Central memory CD8-positive, alpha-beta T cell (primary cell): ENCODE results near the gene CEP112.

Experiments
- ATAC-seq: fragments of 150-1000 bp; cut with Tn5 transposase; replicated peaks from 2 replicates; pipeline ENCODE4 v1.10.0; 2022; ENCODE audit warnings: mild to moderate bottlenecking, moderate FRiP score, moderate number of reproducible peaks; ENCODE audit not compliant: poor library complexity, severe bottlenecking; ENCODE audit errors: extremely low read depth
- DNase-seq, 2 donors: peaks; one replicate each; pipeline ENCODE4 v3.0.0; 2021; ENCODE audit warnings: low spot score in 2 of 2
- H3K27ac Mint-ChIP-seq: one replicate; pipeline ENCODE4 v1.8.0; 2022; ENCODE audit warnings: low read depth, mild to moderate bottlenecking, moderate library complexity, mixed read lengths
- H3K27me3 Mint-ChIP-seq: one replicate; pipeline ENCODE4 v1.8.0; 2022; ENCODE audit warnings: mixed read lengths
- H3K36me3 Mint-ChIP-seq: one replicate; pipeline ENCODE4 v1.8.0; 2022; ENCODE audit warnings: mild to moderate bottlenecking, moderate library complexity, mixed read lengths; ENCODE audit not compliant: insufficient read depth
- H3K4me1 Mint-ChIP-seq: one replicate; pipeline ENCODE4 v1.8.0; 2022; ENCODE audit warnings: mixed read lengths
- H3K4me3 Mint-ChIP-seq: one replicate; pipeline ENCODE4 v1.8.0; 2022; ENCODE audit warnings: mild to moderate bottlenecking, moderate library complexity, mixed read lengths
- H3K9me3 Mint-ChIP-seq: one replicate; pipeline ENCODE4 v1.8.0; 2022; ENCODE audit warnings: mixed read lengths

Gene CEP112

DNA sequence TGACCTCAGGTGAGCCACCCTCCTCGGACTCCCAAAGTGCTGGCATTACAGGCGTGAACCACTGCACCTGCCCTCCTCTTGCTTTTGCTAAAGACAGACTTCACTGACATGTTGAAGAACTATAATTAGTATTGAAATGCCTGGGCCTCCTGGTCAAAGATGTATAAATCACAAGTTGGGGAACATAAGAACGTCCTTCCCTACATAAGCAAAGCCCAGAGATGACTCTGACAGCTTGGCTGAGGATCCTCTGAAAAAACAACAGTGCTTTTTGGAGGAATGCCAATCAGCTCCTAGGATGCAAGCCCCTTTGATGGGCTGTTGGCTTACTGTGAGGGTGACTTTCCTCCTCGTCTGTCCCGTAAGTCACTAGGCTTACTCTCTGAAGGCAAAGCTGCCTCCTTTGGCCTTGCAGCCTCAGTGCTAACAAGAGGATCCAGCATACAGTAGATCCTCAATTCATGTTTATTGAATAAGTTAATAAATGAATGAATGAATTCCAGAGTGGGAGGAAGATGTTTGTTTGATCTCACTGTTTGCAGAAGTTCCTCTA lies 30.9 kb upstream of the CEP112 start:
- Mint-ChIP-seq H3K36me3 (no peaks in the 10 kb centered on the region), H3K27me3 (peaks cover 56% of the 10 kb centered on the region), H3K9me3 (no peaks in the 10 kb centered on the region), H3K4me1 (no peaks in the 10 kb centered on the region), H3K27ac (no peak overlapping the region), H3K4me3 (no peak overlapping the region)
- ATAC-seq (no peak), DNase-seq (no peak)

DNA sequence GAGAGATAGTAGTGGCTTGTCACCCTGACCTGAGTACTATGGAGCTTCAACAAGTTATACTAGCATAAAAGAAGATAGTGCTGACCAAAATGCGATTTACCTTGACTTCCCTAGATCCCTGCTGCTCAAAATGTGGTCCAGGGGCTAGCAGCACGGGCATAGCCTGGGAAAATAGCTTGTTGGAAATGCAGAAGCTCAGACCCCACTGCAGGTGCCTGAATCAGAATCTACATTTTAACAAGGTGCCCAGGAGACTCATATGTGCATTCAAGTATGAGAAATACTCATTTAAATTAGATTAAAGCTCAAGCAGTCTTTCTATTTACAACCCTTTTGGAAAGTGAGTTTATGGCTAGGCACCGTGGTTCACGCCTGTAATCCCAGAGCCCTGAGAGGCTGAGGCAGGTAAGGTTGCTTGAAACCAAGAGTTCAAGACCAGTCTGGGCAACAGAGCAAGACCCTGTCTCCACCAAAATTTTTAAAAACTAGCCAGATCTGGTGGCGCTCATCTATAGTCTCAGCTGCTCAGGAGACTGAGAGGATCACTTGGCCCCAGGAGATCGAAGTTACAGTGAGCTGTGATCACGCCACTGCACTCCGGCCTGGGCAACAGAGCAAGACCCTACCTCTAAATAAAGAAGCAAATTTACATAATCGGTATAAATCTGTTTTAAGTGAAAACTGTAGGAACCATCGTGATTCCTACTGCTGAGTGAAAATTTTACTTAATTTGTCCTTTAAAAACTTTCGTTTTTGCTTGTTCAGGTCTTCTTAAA lies 30.0 kb upstream of the CEP112 start:
- ATAC-seq = no peak
- no peaks in the 10 kb centered on the region for H3K36me3 Mint-ChIP-seq
- no peak overlapping the region for H3K27ac Mint-ChIP-seq
- H3K4me1 Mint-ChIP-seq = no peaks in the 10 kb centered on the region
- DNase-seq = no peak
- H3K27me3 Mint-ChIP-seq = peaks cover 65% of the 10 kb centered on the region
- H3K9me3 Mint-ChIP-seq = no peaks in the 10 kb centered on the region
- H3K4me3 Mint-ChIP-seq = no peak overlapping the region

DNA sequence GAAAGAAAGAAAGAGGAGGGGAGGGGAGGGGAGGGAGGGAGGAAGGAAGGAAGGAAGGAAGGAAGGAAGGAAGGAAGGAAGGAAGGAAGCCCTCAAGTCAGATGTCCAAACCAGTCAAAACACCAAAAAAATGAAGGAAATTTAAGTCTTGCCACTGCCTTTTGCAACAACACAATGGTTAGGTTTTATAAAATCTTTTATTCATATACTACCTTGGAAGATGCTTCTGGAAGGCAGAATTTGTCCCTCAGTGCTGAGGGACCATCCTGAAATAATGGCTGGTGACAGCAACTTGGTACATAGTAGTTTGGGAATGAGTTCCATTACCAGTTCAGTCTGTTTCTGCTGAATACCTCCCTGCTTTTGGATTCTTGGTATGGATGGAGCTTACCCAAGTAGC lies 29.4 kb upstream of the CEP112 start:
- ATAC-seq (no peak), DNase-seq (no peak)
- no peaks in the 10 kb centered on the region for H3K9me3 Mint-ChIP-seq
- H3K27me3 Mint-ChIP-seq = peaks cover 71% of the 10 kb centered on the region
- H3K36me3 Mint-ChIP-seq = no peaks in the 10 kb centered on the region
- H3K27ac Mint-ChIP-seq = no peak overlapping the region
- no peak overlapping the region for H3K4me3 Mint-ChIP-seq
- no peaks in the 10 kb centered on the region for H3K4me1 Mint-ChIP-seq

GRCh38 chr17:66220079-66220835 lies 28.3 kb upstream of the CEP112 start:
- DNase-seq (no peak), ATAC-seq (no peak)
- no peak overlapping the region for H3K27ac Mint-ChIP-seq
- no peak overlapping the region for H3K4me3 Mint-ChIP-seq
- no peaks in the 10 kb centered on the region for H3K4me1 Mint-ChIP-seq
- no peaks in the 10 kb centered on the region for H3K36me3 Mint-ChIP-seq
- peaks cover 78% of the 10 kb centered on the region for H3K27me3 Mint-ChIP-seq
- no peaks in the 10 kb centered on the region for H3K9me3 Mint-ChIP-seq

DNA sequence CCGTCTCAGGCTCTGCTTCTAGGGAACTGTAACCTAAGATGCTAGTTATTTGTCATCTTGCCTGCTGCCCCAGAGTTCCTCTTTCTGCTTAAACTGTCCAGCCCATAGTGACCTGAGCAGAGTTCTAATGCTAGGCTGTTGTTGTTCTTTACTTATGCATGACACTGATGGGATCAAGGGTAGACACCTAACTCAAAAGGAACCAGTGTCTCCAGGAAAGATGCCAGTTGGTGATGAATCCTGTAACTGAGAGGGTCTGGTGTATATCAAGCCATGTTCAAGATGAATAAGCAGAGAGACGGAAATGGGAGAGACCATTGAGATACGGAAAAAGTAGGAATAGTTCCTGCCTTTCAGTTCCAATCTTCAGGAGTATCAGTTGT lies 23.6 kb upstream of the CEP112 start:
- ATAC-seq (no peak), DNase-seq (no peak)
- Mint-ChIP-seq H3K27ac (no peak overlapping the region), H3K36me3 (no peaks in the 10 kb centered on the region), H3K4me1 (no peaks in the 10 kb centered on the region), H3K9me3 (no peaks in the 10 kb centered on the region), H3K4me3 (no peak overlapping the region), H3K27me3 (peaks cover 91% of the 10 kb centered on the region)

DNA sequence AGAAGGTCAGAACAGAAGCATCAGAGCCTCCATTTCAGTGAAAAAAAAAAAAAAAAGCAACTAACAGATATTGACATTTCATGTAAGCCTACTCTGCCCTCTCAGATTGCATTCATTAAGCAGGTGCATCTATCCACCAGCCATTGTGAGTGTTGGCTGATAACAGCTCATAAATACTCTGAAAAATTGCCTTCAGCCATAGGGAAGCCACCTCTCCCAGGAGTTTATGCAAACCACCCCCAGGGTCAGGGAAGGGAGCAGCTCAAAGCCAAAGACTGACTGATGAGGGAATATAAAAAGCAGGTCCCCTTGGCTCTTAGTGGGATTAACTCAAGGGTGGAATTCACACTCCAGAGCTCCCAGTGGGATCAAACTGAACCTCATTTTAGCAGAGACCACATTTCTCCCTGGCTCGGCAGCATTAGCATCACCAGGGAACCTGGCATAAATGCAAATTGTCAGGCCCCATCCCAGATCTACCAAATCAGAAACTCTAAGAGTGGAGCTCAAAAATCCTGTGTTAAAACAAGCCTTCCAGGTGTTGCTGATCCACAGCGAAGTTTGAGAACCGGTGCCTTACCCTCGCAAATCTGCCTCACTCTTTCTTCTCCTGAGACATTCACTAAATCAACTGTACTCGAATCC lies 23.1 kb upstream of the CEP112 start:
- no peak for DNase-seq
- ATAC-seq = no peak
- Mint-ChIP-seq H3K27ac (no peak overlapping the region), H3K36me3 (no peaks in the 10 kb centered on the region), H3K27me3 (peaks cover 91% of the 10 kb centered on the region), H3K4me1 (no peaks in the 10 kb centered on the region), H3K9me3 (no peaks in the 10 kb centered on the region), H3K4me3 (no peak overlapping the region)

GRCh38 chr17:66211047-66211810 lies 19.3 kb upstream of the CEP112 start:
- H3K9me3 Mint-ChIP-seq = no peaks in the 10 kb centered on the region

GRCh38 chr17:66210208-66210574 lies 18.3 kb upstream of the CEP112 start:
- DNase-seq (no peak), ATAC-seq (no peak)
- Mint-ChIP-seq H3K9me3 (no peaks in the 10 kb centered on the region), H3K4me3 (no peak overlapping the region), H3K27ac (no peak overlapping the region), H3K36me3 (no peaks in the 10 kb centered on the region), H3K27me3 (peaks cover 51% of the 10 kb centered on the region), H3K4me1 (no peaks in the 10 kb centered on the region)

More at GRCh38 chr17:66211047-66211810, 19.3 kb upstream of the CEP112 start:
- no peak overlapping the region for H3K4me3 Mint-ChIP-seq
- no peaks in the 10 kb centered on the region for H3K36me3 Mint-ChIP-seq
- H3K4me1 Mint-ChIP-seq = no peaks in the 10 kb centered on the region
- ATAC-seq (no peak), DNase-seq (no peak)
- no peak overlapping the region for H3K27ac Mint-ChIP-seq
- H3K27me3 Mint-ChIP-seq = peaks cover 62% of the 10 kb centered on the region

- H3K27ac Mint-ChIP-seq = no peak overlapping the region
These were observed 16.0 kb upstream of the CEP112 start for GRCh38 chr17:66207936-66208335.

GRCh38 chr17:66203274-66204015 lies 11.5 kb upstream of the CEP112 start:
- Mint-ChIP-seq H3K4me3 (no peak overlapping the region), H3K4me1 (peaks cover 7% of the 10 kb centered on the region), H3K27me3 (no peaks in the 10 kb centered on the region), H3K36me3 (peaks cover under 1% of the 10 kb centered on the region), H3K9me3 (no peaks in the 10 kb centered on the region), H3K27ac (no peak overlapping the region)
- no peak for ATAC-seq
- DNase-seq = no peak

More at GRCh38 chr17:66207936-66208335, 16.0 kb upstream of the CEP112 start:
- Mint-ChIP-seq H3K4me3 (no peak overlapping the region), H3K9me3 (no peaks in the 10 kb centered on the region), H3K4me1 (no peaks in the 10 kb centered on the region), H3K36me3 (no peaks in the 10 kb centered on the region), H3K27me3 (peaks cover 32% of the 10 kb centered on the region)
- no peak for ATAC-seq
- DNase-seq = no peak

DNA sequence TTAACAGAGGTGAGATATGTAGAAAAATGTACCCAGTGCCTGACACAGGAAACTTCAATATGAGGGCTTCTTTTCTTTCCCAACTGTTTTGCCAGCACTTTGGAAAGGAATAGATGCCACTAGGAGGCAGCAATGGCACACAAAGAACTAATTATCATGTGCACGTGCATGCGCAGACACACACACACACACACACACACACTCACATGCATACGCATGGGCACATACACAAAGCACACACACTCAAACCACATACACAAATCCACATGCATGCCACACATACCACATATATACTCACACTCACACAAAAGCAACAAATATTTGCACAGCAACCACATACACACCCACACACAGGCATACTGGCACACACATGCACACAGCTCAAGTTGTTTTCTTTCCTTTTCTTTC lies 8.8 kb upstream of the CEP112 start:
- H3K9me3 Mint-ChIP-seq = no peaks in the 10 kb centered on the region
- no peak for ATAC-seq
- H3K27ac Mint-ChIP-seq = no peak overlapping the region
- no peak overlapping the region for H3K4me3 Mint-ChIP-seq
- H3K36me3 Mint-ChIP-seq = peaks cover 3% of the 10 kb centered on the region
- no peaks in the 10 kb centered on the region for H3K27me3 Mint-ChIP-seq
- H3K4me1 Mint-ChIP-seq = peaks cover 7% of the 10 kb centered on the region
- no peak for DNase-seq

GRCh38 chr17:66198242-66198641 lies 6.3 kb upstream of the CEP112 start:
- ATAC-seq (no peak), DNase-seq (no peak)
- Mint-ChIP-seq H3K36me3 (peaks cover 3% of the 10 kb centered on the region), H3K9me3 (no peaks in the 10 kb centered on the region), H3K4me1 (peaks cover 7% of the 10 kb centered on the region), H3K4me3 (no peak overlapping the region), H3K27me3 (no peaks in the 10 kb centered on the region), H3K27ac (no peak overlapping the region)
